Stimulated activated CD4-positive, alpha-beta T cell treated with anti-CD3 and anti-CD28 coated beads, Interleukin-1b, Interleukin-23, amount 100 ng/mL, for 4 hours (primary cell): Measurements from ENCODE around the gene ZFP57.
A peak's percentile ranks its signal among the peaks of the same experiment; 100 is the strongest.

Source experiments
- DNase-seq, 2 donors: peaks; one replicate each; pipeline ENCODE4 v3.0.0-alpha.2; 2020; ENCODE audit warnings: low read depth in 2 of 2

The ZFP57 gene

DNA sequence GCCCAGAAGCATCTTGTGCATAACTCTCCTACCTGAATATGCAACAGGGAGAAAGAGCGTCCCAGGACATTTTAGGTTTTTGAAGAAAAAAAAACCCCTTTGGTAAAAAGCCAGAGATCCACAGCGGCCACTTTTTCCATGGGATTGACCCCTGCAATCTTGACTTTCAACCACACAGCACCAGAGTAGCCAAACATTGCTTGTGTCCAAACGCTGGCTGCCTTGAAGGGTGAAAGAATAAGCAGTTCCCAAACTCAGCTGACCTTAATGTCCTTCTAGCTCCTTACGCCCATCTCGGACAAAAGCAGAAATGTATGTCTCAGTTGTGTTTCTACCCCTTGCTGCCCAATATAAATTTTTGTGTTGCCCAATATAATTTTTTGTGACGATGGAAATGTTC lies 25.3 kb downstream of the ZFP57 start:
- no peak for DNase-seq

DNA sequence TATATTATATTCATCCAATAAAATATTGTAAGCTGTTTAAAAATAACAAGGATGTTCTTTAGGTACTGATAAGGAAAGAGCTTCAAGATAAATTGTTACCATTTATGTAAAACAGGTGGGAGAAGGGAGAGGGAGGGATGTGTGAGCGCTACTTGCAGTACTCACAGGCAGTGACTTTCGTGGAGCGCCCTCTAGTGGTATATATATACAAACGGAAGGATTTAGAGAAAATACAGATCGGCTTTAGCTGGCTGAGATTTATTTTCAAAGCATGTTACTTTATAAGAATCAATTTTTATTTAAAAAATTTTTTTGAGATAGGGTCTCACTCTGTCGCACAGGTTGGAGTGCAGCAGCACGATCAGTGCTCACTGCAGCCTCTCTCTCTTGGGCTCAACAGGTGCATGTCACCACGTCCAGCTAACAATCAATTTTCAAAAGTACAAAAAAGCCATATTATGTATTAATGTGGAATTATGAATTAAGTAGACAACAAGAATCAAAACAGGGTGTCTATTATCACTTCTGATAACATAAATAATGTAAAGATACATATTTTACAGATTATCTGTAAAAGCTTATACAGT lies 27.4 kb downstream of the ZFP57 start:
- peak in 1 of 2 donors; percentile 41 for DNase-seq

DNA sequence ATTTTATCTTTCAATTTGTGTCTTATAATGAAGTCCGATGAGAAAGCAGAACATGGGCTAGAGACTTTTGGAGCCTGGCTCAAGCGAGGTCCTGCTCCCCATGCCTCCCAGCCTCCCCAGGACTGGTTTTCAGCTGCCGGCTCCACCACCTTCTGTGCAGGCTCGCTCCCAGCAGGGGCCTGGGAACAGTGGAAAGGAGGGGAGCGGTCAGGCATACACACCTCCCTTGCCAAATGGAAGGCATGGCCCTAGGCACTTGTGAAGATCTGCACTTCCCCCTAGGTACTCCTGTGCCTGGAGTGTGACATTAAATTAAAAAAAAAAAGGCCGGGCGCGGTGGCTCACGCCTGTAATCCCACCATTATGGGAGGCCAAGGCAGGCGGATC lies 28.8 kb downstream of the ZFP57 start:
- no peak for DNase-seq

DNA sequence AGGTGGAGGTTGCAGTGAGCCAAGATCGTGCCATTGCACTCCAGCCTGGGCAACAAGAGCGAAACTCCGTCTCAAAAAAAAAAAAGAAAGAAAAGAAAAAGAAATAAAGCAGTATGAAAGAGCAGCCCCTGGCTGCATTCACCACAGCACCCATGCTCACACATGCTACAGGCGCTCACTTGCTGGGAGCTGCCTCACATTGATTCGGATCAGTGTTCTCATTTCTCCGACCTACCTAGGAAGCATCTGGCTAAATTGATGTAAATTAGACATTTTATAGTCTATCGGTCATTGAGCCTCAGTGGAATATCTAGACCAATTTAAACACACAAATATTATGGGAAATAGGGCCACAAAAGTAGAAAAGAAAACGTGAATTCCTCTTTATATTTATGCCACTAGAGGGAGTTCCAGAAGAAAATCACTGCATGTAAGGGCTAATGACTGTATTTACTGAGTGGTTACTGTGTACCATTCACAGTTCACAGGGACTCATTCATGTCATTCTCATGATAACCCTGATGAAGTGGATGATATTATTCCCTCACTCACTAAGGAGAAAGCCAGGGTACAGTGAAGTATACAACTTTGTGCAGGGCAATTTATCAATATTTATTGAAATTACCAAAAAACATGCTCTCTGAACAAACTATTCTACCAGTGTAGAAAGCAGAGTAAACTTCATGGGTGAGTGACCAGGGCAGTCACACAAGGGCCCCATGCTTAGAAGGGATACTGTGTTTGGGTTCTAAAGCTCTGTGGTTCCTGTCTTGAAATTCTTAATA lies 29.3 kb downstream of the ZFP57 start:
- DNase-seq: no peak

DNA sequence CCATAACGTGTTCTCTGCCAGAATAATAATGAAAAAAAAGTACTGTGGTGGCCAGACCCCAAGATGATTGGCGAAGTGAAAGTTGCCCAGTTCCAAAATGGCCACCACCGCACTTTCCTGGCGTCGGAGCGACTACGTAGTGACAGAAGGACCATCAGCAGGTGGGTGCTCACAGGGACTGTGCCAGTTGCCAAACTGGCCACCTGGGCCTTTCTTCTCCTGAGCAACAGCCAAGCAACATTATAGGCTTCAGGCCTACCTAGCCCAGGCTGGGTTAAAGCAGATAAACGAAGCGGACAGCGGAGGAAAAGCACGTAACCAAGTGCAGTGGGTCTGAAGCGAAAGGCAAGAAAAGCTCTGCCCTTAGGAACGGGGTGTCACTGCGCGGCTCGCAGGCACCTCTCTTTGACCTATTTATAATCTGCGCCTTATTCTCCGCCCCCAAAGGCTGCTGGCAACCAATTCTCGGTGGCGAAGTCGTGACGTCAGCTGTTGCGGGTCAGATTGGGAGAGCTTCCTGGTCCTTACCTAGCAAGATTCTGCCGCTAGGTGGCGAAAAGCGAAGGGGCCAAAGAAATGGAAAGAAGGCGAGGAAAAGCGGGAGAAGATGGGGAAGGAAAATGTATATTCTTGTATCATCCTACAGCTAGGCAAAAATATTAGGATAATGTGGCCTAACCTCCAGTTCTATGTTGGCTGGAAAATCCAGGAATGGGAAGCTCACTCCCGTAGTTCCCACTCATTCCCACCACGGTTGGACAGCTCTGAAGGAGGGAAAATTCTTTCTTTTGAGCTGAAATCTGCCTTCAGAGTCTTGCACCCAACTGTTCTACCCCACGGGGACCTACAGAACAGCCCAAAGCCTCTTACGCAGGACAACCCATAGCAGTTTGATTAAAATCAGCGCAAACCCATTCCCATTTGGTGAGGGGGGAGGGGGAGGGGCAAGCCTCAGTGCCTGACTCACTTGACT lies 31.0 kb downstream of the ZFP57 start:
- DNase-seq: peak; percentile 94 to 98

DNA sequence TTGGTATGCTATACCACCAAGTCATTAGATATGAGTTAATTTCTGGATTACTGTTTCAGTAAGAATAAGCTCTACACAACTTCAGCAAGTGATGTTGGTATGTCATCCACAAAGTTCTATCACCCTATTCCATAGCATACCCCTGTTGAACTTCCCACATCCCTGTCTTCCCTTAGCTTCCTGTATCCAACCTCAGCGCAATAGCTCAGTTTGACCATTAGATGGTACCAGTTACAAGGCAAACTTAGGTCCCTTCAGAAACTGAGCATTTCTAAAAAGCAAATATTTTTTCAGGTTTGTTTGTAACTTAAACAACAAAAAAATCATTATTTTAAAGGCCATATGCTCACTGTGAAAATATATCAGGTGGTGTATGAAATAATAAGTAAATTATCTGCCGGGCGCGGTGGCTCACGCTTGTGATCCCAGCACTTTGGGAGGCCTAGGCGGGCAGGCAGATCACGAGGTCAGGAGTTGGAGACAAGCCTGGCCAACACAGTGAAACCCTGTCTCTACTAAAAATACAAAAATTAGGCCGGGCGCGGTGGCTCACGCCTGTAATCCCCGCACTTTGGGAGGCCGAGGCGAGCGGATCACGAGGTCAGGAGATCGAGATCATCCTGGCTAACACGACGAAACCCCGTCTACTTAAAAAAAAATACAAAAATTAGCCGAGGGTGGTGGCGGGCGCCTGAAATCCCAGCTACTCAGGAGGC lies 32.9 kb downstream of the ZFP57 start:
- no peak for DNase-seq

DNA sequence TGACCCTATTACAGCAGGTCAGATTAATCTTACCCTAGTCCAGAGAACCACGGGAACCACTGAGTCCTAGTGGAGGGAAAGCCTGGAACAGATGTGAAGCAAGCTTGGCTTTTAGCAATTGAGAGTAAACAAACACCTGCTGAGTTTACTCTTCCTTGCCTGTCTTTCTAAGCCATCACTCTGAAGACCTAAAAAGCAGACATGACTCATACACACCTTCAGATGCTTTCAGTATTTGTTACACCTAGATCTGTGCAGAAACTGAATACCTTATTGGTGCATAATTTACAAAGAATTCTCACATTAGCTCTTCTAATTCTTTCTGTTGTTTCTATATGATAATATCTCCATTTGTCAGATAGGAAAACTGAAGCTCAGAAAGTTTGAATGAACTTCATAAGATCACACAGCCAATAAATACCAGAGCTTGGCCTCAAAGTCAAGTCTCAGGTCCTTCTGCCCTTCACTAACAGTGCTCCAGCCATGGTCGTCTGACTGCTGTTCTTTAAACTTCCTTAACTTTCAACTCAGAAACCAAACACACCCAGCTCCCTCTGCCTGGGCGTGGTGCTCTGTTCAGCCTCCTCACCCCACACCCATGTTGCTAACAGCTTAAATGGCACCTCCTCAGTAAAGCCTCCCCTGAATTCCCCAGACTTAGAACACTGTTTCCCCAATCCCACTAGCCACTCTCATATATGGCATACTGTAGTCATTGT lies 39.4 kb downstream of the ZFP57 start:
- no peak for DNase-seq

DNA sequence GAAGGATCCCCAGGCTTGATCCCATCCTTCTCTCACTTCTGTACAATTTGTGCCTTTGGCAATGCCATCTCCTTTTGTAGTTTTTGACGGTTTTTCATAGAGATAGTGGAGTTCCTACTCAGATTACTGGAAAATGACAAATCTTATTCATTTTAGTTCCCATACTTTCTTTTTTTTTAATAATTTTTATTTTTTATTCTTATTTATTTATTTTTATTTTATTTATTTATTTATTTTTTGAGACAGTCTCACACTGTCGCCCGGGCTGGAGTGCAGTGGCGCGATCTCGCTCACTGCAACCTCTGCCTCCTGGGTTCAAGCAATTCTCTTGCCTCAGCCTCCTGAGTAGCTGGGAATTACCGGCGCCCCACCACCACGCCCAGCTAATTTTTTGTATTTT lies 43.7 kb downstream of the ZFP57 start:
- no peak for DNase-seq

DNA sequence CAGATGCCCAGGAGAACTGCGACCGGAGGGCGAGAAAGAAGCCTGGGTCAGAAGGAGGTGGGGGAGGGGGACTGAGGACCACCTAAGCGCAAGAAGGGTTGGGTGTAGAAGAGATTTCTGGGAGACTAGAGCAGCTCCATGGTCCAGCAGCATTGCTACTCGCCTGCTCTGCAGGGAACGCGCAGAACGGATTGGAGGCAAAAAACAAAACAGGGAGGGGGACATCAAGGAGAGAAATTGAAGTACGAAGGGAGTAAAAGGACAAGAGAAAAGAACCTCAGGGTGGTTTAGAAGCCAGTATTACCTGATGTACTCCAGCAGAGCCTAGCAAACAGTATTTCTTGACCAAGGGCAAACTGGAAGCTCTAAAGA lies 47.4 kb downstream of the ZFP57 start:
- no peak for DNase-seq

DNA sequence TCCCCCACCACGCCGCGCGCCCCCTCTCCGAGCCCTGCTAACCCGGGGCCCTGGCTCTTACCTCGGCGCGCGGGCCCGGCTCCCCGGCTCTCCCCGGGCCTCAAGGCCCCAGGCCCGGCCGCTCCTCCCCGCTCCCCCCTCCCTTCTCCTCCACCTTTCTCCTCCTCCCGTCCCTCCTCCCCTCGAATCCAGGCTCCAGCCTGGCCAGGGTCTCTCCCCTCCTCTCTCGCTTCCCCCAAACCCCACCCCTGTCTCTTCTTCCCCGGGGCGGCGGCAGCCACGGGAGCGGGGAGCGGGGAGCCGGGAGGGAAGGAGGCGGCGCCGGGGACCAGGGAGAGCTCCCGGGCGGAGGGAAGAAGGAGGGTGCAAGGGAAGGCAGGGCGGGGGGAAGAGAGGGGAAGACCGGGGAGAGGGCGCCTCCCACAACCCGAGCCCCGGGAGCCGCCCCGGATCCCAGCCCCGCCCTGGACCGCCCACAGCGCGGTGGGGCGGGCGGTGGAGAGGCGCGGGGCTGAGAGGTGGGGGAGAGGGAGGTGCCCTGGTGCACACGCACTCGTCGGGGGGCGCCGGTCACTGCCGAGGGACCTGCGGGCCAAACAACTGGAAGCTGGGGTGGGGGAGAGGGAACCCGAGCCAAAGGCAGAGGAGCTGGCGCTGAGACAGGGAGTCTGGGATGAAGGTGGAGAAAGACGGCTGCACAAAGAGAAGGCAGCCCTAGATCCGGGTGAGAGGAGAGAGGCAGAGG lies 48.0 kb downstream of the ZFP57 start, which contains the start of gene GABBR1:
Gene GABBR1, minus strand, starts transcription at position 395 of the 745 bp plus-strand sequence. CDS start 798 bp downstream, outside the sequence.
- peak; percentile 63 to 70 for DNase-seq

DNA sequence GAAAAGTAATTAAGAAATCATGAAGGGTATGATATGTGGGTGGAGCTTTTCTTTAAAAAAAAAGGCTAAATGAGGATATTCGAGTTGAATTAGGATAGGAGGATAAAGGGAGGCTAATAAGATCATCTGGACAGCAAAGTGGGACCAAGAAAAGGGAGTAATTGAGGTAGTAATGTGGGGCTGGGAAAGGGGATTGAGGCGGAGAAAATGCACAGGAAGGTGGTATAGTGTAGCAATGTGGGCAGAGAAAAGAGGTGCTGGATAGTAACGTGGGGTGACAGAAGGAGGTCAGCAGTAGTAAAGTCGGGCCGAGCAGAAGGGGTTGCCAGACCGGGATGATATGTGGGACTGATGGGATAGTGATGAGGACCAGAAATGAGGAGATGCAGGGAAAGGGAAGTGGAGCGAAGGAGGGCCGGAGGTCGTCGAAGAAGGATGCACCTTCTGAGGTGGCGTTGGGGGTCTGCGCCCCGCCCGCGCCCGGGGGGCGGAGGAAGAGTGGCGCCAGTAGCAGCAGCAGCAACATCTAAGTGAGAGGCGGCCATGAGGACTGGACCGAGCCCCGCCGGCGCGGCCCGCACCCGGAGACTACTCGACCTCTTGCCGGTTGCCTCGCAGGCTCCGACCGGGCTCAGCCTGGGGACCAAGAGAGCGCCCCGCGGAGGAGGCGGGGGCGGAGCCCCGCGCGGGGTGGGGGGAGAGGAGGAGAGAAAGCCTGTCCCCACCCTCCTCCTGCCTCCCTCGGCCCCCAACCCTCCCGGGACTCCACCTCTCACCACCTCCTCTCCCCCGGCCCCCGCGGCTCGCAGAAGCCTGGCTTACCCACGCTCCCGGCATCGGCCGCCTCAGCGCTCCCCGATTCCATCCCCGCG lies 48.9 kb downstream of the ZFP57 start:
- DNase-seq: peak; percentile 39 to 58

DNA sequence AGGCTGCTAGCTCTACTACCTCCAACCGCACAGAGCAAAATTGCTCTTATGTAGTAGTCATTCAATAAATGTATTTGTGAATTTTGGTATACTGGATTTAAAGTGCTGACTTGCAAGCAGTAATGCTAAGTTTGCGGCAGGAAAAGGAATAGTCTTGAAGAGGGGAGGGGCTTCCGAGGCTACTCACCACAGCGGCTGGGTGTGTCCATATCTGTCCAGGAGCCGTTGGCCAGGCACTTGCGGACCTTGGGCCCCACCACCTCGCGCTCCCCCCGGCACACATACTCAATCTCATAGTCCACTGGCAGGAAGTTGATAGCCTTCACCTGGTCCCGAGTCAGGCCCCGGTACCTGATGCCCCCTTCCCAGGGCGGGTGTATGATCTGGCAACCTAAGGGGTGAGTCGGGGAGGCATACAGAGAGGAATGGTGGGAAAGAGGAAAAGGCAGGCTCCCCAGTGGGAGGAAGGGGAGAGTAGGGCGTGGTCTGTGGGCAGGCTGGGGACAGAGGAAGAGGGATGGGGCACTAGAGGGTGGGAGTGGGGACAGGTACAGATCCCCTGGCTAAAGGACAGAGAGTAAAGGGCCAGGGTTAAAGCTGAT lies 49.6 kb downstream of the ZFP57 start:
- no peak for DNase-seq

DNA sequence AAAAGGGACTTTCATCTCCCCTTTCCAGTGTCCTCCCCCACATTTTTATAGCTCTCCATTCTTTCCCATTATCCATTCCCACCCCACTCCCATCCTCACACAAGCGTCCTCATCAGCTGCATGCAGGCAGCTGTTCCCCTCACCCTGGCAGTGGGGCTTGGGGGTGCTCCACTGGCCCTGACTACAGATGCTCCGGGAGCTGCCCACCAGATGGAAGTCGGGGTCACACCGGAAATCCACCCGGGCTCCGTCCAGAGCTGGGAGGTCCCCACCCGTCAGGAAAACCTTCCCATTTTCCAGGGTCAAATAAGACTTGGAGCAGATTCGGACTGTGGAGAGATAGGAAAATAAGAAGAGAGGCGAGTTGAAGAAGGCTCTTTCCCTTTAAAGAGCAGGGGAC lies 50.6 kb downstream of the ZFP57 start:
- no peak for DNase-seq

DNA sequence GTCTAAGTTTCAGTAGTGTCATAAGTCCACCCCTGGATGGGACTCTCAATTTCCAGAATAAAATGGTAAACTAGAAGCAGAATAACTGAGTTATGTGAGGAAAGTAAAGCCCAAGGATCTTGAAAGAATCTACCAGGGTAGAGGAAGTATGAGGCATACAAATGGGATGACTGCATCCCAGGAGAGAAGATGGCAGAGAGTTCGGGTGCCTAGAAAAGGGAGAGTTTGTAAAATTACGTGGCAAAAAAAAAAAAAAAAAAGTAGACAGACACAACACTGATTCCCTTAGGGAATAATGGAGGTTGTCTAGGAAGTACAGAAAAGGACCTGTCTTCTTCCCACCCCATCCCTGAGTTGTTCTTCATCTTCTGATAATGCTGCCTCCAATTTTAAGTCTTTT lies 51.4 kb downstream of the ZFP57 start:
- DNase-seq: no peak

DNA sequence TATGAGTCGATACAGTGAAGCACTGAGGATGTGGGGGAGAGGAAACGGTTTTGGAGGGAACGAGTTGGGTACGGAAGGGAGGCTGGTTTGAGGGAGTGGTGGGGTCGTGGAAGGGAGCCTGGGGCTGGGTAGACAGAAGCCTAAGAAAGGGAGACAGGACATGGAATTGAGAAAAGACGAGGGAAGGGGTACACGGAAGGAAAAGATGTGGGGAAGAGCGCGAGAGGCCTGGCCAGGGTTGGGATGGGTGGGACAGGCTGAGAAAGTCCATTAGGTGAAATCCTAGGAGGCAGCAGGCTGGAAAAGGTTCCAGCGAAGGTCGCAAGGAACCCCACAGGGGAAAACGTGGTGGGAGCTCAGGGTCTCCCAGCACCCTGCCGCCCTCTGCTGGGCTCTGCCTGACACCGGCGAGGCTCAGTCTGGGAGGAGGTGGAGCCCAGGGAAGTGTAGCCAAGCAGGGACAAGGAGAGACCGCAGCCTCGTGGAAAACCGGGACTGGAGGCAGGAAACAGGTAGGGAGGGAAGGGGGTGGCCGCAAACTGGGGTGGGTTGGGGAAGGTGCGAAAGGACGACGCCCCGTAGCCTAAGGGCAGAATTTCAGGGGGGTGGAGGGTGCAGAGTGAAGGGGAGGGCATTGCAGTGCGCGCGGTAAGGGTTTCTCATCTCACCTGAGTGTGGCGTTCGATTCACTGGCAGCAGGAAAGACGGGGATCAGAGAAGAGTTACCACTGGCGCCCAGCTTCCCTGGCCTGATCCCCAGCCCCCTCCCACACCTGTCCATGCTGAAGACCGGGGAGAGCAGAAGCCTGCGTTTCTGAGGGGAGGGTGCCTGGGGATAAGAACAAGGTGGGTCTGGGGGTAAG lies 52.3 kb downstream of the ZFP57 start:
- peak; percentile 34 to 55 for DNase-seq

DNA sequence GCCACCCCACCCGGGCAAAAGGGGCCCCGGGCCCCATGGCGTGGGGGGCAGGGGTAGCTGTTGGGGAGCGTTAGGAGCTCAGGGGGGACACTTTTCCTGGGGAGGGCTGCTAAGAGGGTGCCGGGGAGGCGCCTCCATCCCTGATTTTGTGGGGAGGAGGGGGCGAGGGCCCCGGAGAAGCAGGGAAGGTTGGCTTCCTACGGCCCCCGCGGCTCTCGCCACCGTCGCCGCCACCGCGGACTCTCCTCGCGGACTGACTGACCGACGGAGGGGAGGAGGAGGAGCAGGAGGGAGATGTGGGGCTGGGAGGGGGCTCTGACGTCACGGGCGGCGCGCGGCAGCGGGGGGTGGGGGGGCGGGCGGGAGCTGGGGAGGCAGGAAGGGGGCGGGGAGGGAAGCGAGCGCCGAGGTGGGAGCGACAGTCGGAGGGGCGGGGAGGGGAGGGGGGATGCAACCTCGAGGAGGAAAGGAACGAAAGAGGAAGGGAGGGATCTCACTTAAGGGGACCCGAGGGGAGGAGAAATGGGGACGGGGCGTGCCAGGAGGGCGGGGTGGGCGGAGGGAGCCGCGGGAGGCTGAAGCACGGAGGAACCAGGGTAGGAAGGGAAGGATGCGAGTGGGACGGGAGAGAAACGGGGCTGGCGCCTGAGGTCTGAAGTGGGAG lies 53.1 kb downstream of the ZFP57 start:
- DNase-seq: peak; percentile 49 to 54
